ENCODE measurements around the gene XAGE1A. TPM values are rescaled to one million over a fixed set of nuclear protein-coding genes. Genes with fewer than 3 reads are reported as not detected.

The XAGE1A gene
- total and polyA plus RNA-seq, 2 experiments from 2014 or later: not detected

GRCh38 chrX:52542311-52542710 is 46.7 kb downstream of the XAGE1A start:
- Histone ChIP-seq H3K4me2 (no peak overlapping the region), H2AFZ (no peak overlapping the region), H3K79me2 (replicated peaks; ENCODE audit: insufficient read depth) (no peaks in the 10 kb centered on the region), H3K4me1 (ENCODE audit: insufficient read depth) (no peaks in the 10 kb centered on the region), H3K27me3 (ENCODE audit: insufficient read depth) (no peaks in the 10 kb centered on the region), H3K4me3 (no peak overlapping the region), H3F3A (replicated peaks; ENCODE audit: low read depth) (no peaks in the 10 kb centered on the region), H3K9me2 (ENCODE audit: insufficient read depth) (no peaks in the 10 kb centered on the region), H3K27ac (ENCODE audit: low read depth) (no peak overlapping the region), H3K36me3 (ENCODE audit: insufficient read depth) (no peaks in the 10 kb centered on the region), H4K20me1 (replicated peaks; ENCODE audit: insufficient read depth) (no peaks in the 10 kb centered on the region)
- DNase-seq (ENCODE audit: low spot score) (no peak), ATAC-seq (no peak)
- peaks cover 3% of the 10 kb centered on the region; the same call in 1 of the 3 replicates for H3K4me1 Mint-ChIP-seq
- no peak overlapping the region for H3K27ac Mint-ChIP-seq
- H3K36me3 Mint-ChIP-seq (ENCODE audit: low read depth): no peaks in the 10 kb centered on the region
- no peak overlapping the region for H3K4me3 Mint-ChIP-seq
- H3K9me3 Mint-ChIP-seq: no peaks in the 10 kb centered on the region; the same call in 2 of the 3 replicates
- TF ChIP-seq ZNF462 (CRISPR knock-in tag; IDR thresholded peaks at IDR 0.05) (no peak), REST (IDR thresholded peaks at IDR 0.05; ENCODE audit: unreplicated experiment) (no peak), EZH2 (IDR thresholded peaks at IDR 0.05; ENCODE audit: low read depth, unreplicated experiment) (no peak), ZNF331 (CRISPR knock-in tag; IDR thresholded peaks at IDR 0.05; ENCODE audit: low read depth) (no peak)
- H3K27me3 Mint-ChIP-seq (ENCODE audit: insufficient read depth, low read depth, poor library complexity): no peaks in the 10 kb centered on the region

All from GM23338 (cell line).